NCI-H2171 (cell line): ENCODE measurements around the gene SETD4.
A peak's percentile ranks its signal among the peaks of the same experiment; 100 is the strongest.
"Not testable (repeated sequence)": the region's sequence is repeated elsewhere in the genome, so short reads cannot be mapped to it uniquely, and the experiment has no call there.

ENCODE experiments used
- DNase-seq: peaks from one replicate; lab custom pipeline; 2025; lab: John Stamatoyannopoulos, UW

The SETD4 gene

GRCh38 chr21:36060159-36060921 lies at the start of gene SETD4:
TSS of gene SETD4 (minus strand) at chr21:36060526. CDS start at chr21:36058888, 1,638 bp downstream.
- DNase-seq = peak; percentile 87

DNA sequence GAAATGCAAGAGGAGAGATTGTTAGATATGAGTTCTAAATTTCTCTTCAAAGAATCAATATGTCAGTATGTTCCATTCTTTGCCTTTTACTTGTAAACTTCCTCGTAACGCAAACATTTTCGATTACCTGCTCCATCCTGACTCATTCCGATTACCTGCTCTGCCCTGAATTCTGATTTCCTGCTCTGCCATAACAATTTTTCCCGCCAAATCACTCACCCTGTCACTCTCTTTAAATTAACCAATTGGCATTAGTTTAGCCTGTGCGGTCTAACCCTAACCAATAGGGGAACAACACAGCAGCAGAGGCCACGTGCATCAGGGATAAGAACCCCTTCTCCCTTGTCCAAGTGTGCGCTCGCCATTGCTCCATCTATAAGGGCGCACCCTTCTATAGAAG lies 49.5 kb upstream of the SETD4 start:
- no peak for DNase-seq

- DNase-seq = no peak
Measured at GRCh38 chr21:36105327-36105842, 45.1 kb upstream of the SETD4 start.

DNA sequence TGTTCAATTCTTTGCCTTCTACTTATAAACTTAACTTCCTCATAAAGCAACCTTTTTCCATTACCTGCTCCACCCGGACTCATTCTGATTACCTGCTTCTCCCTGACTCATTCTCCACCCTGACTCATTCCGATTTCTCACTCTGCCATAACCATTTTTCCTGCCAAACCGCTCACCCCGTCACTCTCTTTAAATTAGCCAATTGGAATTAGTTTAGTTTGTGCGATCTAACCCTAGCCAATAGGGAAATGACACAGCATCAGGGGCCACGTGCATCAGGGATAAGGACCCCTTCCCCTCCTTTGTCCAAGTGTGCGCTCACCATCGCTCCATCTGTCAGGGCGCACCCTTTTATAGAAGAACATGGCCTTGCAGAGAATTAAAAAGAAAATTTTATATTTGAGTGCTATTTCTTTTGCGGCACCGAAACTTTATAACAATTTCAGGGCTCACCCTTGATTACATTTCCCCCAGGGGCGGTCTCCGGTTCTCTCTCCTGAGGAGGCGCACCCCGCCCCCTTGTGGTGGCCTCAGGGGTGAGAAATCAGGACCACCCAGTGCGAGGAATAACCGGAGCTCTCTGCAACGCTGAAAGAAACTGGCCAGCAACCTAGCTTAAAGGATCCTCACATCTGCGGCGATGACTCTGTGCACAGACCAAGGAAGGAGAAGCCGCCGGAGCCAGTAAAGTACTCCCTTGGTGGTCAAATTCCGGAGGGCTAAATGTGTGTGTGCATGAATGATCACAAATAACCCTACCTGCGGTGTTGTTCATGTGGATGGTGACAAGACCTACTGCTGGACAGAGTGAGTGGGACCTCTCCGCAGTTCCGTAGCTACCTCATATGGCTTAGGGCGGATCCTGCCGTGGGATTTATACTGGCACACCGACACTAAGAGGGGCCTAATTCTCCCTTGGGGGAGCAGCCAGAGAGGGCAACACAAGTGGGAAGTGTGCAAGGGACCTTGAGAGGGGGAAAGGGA lies 44.3 kb upstream of the SETD4 start:
- no peak for DNase-seq

DNA sequence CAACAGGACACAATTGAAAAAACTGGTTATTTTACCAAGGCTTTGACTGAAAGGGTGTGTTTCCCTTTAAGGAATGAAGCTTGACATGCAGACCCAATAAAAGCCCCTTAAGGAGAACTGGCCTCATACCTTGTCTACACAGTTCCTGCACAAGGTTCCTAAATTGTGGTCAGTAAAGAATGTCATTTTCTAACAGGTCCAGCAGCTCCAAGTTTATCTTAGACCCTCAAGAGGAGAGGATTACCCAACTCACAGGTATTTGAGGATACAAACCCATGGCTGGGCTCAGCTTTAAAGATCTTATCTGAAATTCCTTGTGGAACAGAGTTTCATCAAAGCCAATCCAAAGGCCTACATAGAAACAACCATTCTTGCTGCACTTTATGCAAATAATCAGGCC lies 43.1 kb upstream of the SETD4 start:
- no peak for DNase-seq

GRCh38 chr21:36100971-36101641 lies 40.8 kb upstream of the SETD4 start:
- no peak for DNase-seq

DNA sequence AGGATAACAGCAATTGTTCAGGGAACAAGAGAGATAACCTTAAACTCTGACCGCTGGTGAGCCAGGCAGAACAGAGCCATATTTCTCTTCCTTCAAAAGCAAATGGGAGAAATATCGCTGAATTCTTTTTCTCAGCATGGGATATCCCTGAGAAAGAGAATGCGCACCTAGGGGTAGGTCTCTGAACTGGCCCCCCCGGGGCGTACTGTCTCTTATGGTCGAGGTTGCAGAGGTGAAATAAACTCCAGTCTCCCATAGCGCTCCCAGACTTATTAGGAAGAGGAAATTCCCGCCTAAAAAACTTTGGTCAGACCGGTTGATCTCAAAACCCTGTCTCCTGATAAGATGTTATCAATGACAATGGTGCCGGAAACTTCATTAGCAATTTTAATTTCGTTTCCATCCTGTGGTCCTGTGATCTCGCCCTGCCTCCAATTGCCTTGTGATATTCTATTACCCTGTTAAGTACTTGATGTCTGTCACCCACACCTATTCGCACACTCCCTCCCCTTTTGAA lies 39.4 kb upstream of the SETD4 start:
- DNase-seq = not testable (repeated sequence)

- DNase-seq = no peak
Measured at GRCh38 chr21:36099000-36099399, 38.7 kb upstream of the SETD4 start.

- no peak for DNase-seq
Measured at GRCh38 chr21:36098182-36098532, 37.8 kb upstream of the SETD4 start.

DNA sequence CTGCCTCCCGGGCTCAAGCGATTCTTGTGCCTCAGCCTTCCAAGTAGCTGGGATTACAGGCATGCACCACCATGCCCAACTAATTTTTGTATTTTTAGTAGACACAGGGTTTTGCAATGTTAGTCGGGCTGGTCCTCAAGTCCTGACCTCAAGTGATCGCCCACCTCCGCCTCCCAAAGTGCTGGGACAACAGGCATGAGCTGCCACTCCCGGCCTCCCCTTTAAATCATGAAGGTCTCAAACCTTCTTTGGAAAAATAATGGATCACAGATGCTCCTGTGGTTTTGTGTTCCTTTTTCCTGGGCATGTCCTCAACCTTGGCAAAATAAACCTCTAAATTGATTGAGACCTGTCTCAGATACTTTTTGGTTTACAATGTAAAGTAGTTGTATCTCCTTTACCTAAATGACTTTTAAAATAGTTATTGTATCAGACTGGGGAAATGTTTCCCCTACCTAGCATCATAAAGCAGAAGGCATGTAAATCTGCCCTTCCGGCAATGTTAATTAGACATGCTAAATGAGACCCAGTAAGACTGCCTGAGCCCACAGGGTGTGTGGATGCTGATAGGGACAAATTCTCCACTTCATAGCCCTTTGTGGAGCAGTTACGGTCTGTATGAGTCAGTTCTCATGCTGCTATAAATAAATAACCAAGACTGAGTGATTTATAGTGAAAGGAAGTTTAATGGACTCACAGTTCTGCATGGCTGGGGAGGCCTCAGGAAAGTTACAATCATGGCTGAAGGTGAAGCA lies 37.3 kb upstream of the SETD4 start:
- no peak for DNase-seq

GRCh38 chr21:36096398-36097290 lies 36.3 kb upstream of the SETD4 start:
- no peak for DNase-seq

DNA sequence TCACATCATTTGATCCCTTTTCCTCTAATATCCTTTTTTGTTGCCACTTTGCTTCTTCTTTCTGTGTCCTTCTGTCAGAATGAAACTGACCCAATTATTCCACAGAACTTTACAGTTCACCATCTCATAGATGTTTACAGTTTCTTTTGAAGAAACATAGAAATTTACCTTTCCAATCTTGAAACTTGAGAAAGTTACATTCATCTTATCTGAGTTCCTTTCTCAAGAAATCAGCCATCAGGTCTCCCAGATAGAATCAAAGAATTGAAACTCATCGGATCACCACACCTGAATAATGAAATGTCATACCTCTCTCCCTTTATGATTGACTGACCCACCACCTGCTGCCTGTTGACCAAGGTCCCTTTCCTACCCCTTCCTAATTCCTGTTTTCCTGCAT lies 33.2 kb upstream of the SETD4 start:
- DNase-seq = no peak

- no peak for DNase-seq
Measured at GRCh38 chr21:36092681-36093080, 32.4 kb upstream of the SETD4 start.

- no peak for DNase-seq
Measured at GRCh38 chr21:36089946-36090345, 29.6 kb upstream of the SETD4 start.

GRCh38 chr21:36087362-36088138 lies 27.2 kb upstream of the SETD4 start:
- DNase-seq = no peak

- no peak for DNase-seq
Measured at GRCh38 chr21:36082237-36082664, 21.9 kb upstream of the SETD4 start.

- no peak for DNase-seq
Measured at GRCh38 chr21:36080386-36080785, 20.1 kb upstream of the SETD4 start.

DNA sequence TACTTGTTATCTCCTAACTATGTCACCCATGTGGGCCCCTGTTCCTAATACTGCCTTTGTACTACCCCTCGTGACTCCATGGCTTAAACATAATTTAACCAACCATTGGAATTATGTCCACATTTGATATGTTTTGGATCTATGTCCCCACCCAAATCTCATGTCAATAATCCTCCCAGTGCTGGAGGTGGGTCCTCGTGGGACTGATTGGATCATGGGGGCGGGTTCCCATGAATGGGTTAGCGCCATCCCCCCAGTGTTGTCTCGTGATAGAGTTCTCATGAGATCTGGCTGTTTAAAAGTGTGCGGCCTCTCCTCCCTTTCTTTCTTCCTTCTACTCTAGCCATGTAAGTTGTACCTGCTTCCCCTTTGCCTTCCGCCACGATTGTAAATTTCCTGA lies 19.3 kb upstream of the SETD4 start:
- DNase-seq = no peak

DNA sequence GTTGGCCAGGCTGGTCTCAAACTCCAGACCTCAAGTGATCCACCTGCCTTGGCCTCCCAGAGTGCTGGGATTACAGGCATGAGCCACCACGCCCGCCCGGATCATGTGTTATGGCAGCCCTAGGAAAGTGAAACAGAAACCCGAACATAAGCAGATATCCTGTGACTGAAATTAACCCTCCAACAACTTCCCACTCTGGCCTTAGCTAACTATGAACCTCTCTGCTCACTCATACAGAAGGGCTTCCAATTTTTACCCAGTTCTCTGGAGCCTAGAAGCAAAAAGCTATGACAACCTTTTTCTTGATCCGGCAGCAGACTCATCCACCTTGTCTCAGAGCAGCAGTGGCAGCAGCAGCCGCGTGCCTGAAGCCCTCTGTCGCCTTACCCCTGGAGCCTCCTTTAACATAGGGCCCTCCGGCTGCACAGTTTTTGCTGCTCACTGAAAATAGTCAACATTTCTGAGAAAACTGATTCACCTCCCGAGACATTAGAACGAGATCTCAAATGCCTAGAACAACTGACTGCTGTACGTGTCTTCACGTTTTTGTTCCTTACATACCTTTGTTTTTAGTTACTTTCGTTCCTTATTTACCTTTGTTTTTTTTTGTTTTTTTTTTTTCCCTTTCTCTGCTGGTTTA lies 18.8 kb upstream of the SETD4 start:
- no peak for DNase-seq
